WTC11 (cell line): Measurements from ENCODE around the gene TSPAN31. TPM values are rescaled to one million over a fixed set of nuclear protein-coding genes. Genes with fewer than 3 reads are reported as not detected.

Experiments
- ATAC-seq: fragments of 200-7000 bp; cut with Tn5 transposase; 2 replicates; pipeline ENCODE4 v1.10.0; 2021; ENCODE audit warnings: mild to moderate bottlenecking, moderate library complexity
- CTCF ChIA-PET: fragments of 300-600 bp; sonication (Branson Sonifier 250); formaldehyde crosslinking; loops from one replicate; lab custom pipeline; 2021; ENCODE audit warnings: antibody characterized with exemption; lab: Charles Lee
- POLR2A ChIA-PET: fragments of 350-600 bp; sonication (Branson Sonifier 250); formaldehyde crosslinking; loops from one replicate; lab custom pipeline; 2021; ENCODE audit warnings: antibody characterized with exemption; lab: Charles Lee
- DNase-seq: peaks from one replicate; pipeline ENCODE4 v3.0.0; 2021; ENCODE audit warnings: low spot score
- H3K27ac Mint-ChIP-seq: 2 replicates; pipeline ENCODE4 v1.8.0; 2021; ENCODE audit warnings: mixed read lengths
- H3K27me3 Mint-ChIP-seq: 2 replicates; pipeline ENCODE4 v1.8.0; 2021; ENCODE audit warnings: low read depth, mild to moderate bottlenecking, moderate library complexity, mixed read lengths
- H3K36me3 Mint-ChIP-seq: 2 replicates; pipeline ENCODE4 v1.8.0; 2021; ENCODE audit warnings: mixed read lengths
- H3K4me1 Mint-ChIP-seq: 2 replicates; pipeline ENCODE4 v1.8.0; 2022; ENCODE audit warnings: mixed read lengths
- H3K4me3 Mint-ChIP-seq: 2 replicates; pipeline ENCODE4 v1.8.0; 2021; ENCODE audit warnings: mild to moderate bottlenecking, moderate library complexity, mixed read lengths
- H3K9me3 Mint-ChIP-seq: 2 replicates; pipeline ENCODE4 v1.8.0; 2021; ENCODE audit warnings: mixed read lengths
- CBFB ChIP-seq: sonication (generic); formaldehyde crosslinking; IDR thresholded peaks from 2 replicates; pipeline ENCODE4 v1.8.1; 2022; ENCODE audit warnings: mild to moderate bottlenecking, low read depth, missing genetic modification reagents
- EMX1 ChIP-seq: fragments of 250-450 bp; sonication (Bioruptor Pico); IDR thresholded peaks from 2 replicates; pipeline ENCODE4 v1.8.0; 2021; ENCODE audit warnings: mild to moderate bottlenecking
- FOXJ3 ChIP-seq: sonication (generic); formaldehyde crosslinking; IDR thresholded peaks from 2 replicates; pipeline ENCODE4 v1.9.0; 2021; ENCODE audit warnings: missing genetic modification reagents, mild to moderate bottlenecking, borderline replicate concordance
- HMGA2 ChIP-seq: fragments of 250-450 bp; sonication (Bioruptor Pico); IDR thresholded peaks from 2 replicates; pipeline ENCODE4 v1.4.0; 2021; ENCODE audit warnings: mild to moderate bottlenecking, moderate library complexity
- JAZF1 ChIP-seq: fragments of 250-450 bp; sonication (Bioruptor Pico); IDR thresholded peaks from 2 replicates; pipeline ENCODE4 v1.9.0; 2021; ENCODE audit warnings: moderate library complexity, mild to moderate bottlenecking, inconsistent platforms
- MYBL2 ChIP-seq: sonication (generic); formaldehyde crosslinking; IDR thresholded peaks from 2 replicates; pipeline ENCODE4 v1.8.1; 2023; ENCODE audit warnings: mild to moderate bottlenecking, moderate library complexity, missing genetic modification reagents
- NFE2L1 ChIP-seq: sonication (generic); formaldehyde crosslinking; IDR thresholded peaks from 2 replicates; pipeline ENCODE4 v1.8.1; 2023; ENCODE audit warnings: missing genetic modification reagents
- NR3C1 ChIP-seq: sonication (generic); formaldehyde crosslinking; conservative IDR thresholded peaks from 2 replicates; pipeline ENCODE4 v1.8.1; 2023; ENCODE audit warnings: low read depth, mild to moderate bottlenecking, missing genetic modification reagents
- SOX15 ChIP-seq: fragments of 250-450 bp; sonication (Bioruptor Pico); IDR thresholded peaks from 2 replicates; pipeline ENCODE4 v1.9.0; 2021; ENCODE audit warnings: mild to moderate bottlenecking
- SP1 ChIP-seq: sonication (generic); formaldehyde crosslinking; conservative IDR thresholded peaks from 2 replicates; pipeline ENCODE4 v1.8.1; 2022; ENCODE audit warnings: missing genetic modification reagents
- ZNF219 ChIP-seq: sonication (generic); formaldehyde crosslinking; IDR thresholded peaks from 2 replicates; pipeline ENCODE4 v1.8.0; 2023; ENCODE audit warnings: missing genetic modification reagents, mild to moderate bottlenecking, borderline replicate concordance
- ZNF232 ChIP-seq: sonication (generic); formaldehyde crosslinking; IDR thresholded peaks from 2 replicates; pipeline ENCODE4 v1.8.0; 2022; ENCODE audit warnings: mild to moderate bottlenecking, missing genetic modification reagents
- ZNF416 ChIP-seq: fragments of 250-450 bp; sonication (Bioruptor Pico); IDR thresholded peaks from 2 replicates; pipeline ENCODE4 v1.9.0; 2021; ENCODE audit warnings: mild to moderate bottlenecking, inconsistent platforms
- total RNA-seq: library from RNA; stranded (reverse); gene quantifications from 3 replicates; pipeline ENCODE4 v1.2.3, GENCODE V29; 2021
- TF ChIP-seq, protein P1 (sequence below): sonication (generic); formaldehyde crosslinking; IDR thresholded peaks from 2 replicates; pipeline ENCODE4 v1.8.0; 2022; ENCODE audit warnings: missing genetic modification reagents
- TF ChIP-seq, protein P2 (sequence below): sonication (generic); formaldehyde crosslinking; IDR thresholded peaks from 2 replicates; pipeline ENCODE4 v1.8.1; 2022; ENCODE audit warnings: missing genetic modification reagents, borderline replicate concordance
- TF ChIP-seq, protein P3 (sequence below): sonication (generic); formaldehyde crosslinking; IDR thresholded peaks from 2 replicates; pipeline ENCODE4 v1.8.0; 2023; ENCODE audit warnings: missing genetic modification reagents, mild to moderate bottlenecking, borderline replicate concordance
- TF ChIP-seq, protein P4 (sequence below): sonication (generic); formaldehyde crosslinking; IDR thresholded peaks from 2 replicates; pipeline ENCODE4 v1.8.0; 2022; ENCODE audit warnings: mild to moderate bottlenecking, missing genetic modification reagents
- TF ChIP-seq, protein P5 (sequence below): sonication (generic); formaldehyde crosslinking; IDR thresholded peaks from 2 replicates; pipeline ENCODE4 v1.8.1; 2023; ENCODE audit warnings: mild to moderate bottlenecking, missing genetic modification reagents
- TF ChIP-seq, protein P6 (sequence below): sonication (generic); formaldehyde crosslinking; IDR thresholded peaks from 2 replicates; pipeline ENCODE4 v1.8.1; 2022; ENCODE audit warnings: low read depth, mild to moderate bottlenecking, moderate library complexity, missing genetic modification reagents, borderline replicate concordance
- TF ChIP-seq, protein P7 (sequence below): sonication (generic); formaldehyde crosslinking; IDR thresholded peaks from 2 replicates; pipeline ENCODE4 v1.8.1; 2023; ENCODE audit warnings: mild to moderate bottlenecking, missing genetic modification reagents, moderate library complexity

Gene TSPAN31
- total RNA-seq, 1 experiment from 2014 or later, result 9.9 TPM

DNA sequence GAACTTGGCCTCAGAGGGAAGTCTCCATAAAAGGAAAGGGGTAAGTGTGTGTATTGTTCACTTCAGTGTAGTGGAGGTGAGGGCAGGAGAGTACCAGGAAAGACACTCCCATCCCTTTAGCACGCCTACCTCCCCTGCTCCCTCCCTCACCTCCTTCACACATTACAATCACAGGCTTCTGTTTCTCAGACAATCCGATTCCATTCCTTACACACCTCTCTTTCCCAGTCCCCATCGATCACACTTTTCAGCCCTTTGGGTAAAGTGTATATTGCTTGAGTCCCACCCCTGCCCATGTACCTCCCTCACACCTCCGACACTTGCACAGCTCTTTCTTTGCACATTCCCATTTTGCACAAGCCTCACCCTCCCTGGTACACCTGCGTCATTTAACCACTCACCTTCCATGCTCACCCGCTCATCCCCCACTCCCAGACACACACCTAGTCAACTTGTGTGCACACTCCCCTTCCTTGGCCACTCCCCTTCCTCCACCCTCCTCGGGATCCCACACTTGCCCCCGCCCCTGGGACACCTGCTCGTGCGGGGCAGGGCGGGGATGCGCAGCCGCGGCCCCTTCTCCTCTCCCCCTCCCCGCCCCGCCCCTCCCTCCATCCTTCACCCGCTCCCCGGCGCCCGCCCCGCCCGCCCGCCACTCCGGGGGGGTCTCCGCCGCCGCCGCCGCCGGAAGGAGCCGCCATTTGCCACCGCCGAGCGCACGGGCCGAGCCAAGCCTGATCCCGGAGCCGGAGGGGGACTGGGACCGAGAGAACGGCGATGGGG, 9.8 kb downstream of the TSPAN31 start, which contains the start of gene MARCHF9:
MARCHF9 (plus strand) TSS at position 693 of the 783 bp plus-strand sequence. CDS start 426 bp downstream, outside the sequence.
- ATAC-seq, result peak; percentile 37
- H3K27ac Mint-ChIP-seq, result peak within 1 kb of the TSS; percentile 58
- TF ChIP-seq, protein P1, sequence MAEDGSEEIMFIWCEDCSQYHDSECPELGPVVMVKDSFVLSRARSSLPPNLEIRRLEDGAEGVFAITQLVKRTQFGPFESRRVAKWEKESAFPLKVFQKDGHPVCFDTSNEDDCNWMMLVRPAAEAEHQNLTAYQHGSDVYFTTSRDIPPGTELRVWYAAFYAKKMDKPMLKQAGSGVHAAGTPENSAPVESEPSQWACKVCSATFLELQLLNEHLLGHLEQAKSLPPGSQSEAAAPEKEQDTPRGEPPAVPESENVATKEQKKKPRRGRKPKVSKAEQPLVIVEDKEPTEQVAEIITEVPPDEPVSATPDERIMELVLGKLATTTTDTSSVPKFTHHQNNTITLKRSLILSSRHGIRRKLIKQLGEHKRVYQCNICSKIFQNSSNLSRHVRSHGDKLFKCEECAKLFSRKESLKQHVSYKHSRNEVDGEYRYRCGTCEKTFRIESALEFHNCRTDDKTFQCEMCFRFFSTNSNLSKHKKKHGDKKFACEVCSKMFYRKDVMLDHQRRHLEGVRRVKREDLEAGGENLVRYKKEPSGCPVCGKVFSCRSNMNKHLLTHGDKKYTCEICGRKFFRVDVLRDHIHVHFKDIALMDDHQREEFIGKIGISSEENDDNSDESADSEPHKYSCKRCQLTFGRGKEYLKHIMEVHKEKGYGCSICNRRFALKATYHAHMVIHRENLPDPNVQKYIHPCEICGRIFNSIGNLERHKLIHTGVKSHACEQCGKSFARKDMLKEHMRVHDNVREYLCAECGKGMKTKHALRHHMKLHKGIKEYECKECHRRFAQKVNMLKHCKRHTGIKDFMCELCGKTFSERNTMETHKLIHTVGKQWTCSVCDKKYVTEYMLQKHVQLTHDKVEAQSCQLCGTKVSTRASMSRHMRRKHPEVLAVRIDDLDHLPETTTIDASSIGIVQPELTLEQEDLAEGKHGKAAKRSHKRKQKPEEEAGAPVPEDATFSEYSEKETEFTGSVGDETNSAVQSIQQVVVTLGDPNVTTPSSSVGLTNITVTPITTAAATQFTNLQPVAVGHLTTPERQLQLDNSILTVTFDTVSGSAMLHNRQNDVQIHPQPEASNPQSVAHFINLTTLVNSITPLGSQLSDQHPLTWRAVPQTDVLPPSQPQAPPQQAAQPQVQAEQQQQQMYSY (CRISPR knock-in tag), result peak; percentile 53
- no peak for TF ChIP-seq JAZF1
- TF ChIP-seq, protein P2, sequence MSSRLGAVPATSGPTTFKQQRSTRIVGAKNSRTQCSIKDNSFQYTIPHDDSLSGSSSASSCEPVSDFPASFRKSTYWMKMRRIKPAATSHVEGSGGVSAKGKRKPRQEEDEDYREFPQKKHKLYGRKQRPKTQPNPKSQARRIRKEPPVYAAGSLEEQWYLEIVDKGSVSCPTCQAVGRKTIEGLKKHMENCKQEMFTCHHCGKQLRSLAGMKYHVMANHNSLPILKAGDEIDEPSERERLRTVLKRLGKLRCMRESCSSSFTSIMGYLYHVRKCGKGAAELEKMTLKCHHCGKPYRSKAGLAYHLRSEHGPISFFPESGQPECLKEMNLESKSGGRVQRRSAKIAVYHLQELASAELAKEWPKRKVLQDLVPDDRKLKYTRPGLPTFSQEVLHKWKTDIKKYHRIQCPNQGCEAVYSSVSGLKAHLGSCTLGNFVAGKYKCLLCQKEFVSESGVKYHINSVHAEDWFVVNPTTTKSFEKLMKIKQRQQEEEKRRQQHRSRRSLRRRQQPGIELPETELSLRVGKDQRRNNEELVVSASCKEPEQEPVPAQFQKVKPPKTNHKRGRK (CRISPR knock-in tag), result no peak
- no peak for TF ChIP-seq ZNF416 (CRISPR knock-in tag)
- TF ChIP-seq CBFB, result no peak
- no peak for TF ChIP-seq SOX15
- TF ChIP-seq ZNF232 (CRISPR knock-in tag), result no peak
- TF ChIP-seq, protein P3, sequence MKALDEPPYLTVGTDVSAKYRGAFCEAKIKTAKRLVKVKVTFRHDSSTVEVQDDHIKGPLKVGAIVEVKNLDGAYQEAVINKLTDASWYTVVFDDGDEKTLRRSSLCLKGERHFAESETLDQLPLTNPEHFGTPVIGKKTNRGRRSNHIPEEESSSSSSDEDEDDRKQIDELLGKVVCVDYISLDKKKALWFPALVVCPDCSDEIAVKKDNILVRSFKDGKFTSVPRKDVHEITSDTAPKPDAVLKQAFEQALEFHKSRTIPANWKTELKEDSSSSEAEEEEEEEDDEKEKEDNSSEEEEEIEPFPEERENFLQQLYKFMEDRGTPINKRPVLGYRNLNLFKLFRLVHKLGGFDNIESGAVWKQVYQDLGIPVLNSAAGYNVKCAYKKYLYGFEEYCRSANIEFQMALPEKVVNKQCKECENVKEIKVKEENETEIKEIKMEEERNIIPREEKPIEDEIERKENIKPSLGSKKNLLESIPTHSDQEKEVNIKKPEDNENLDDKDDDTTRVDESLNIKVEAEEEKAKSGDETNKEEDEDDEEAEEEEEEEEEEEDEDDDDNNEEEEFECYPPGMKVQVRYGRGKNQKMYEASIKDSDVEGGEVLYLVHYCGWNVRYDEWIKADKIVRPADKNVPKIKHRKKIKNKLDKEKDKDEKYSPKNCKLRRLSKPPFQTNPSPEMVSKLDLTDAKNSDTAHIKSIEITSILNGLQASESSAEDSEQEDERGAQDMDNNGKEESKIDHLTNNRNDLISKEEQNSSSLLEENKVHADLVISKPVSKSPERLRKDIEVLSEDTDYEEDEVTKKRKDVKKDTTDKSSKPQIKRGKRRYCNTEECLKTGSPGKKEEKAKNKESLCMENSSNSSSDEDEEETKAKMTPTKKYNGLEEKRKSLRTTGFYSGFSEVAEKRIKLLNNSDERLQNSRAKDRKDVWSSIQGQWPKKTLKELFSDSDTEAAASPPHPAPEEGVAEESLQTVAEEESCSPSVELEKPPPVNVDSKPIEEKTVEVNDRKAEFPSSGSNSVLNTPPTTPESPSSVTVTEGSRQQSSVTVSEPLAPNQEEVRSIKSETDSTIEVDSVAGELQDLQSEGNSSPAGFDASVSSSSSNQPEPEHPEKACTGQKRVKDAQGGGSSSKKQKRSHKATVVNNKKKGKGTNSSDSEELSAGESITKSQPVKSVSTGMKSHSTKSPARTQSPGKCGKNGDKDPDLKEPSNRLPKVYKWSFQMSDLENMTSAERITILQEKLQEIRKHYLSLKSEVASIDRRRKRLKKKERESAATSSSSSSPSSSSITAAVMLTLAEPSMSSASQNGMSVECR, result no peak
- TF ChIP-seq ZNF219, result no peak
- no peak for TF ChIP-seq NR3C1
- TF ChIP-seq, protein P4, sequence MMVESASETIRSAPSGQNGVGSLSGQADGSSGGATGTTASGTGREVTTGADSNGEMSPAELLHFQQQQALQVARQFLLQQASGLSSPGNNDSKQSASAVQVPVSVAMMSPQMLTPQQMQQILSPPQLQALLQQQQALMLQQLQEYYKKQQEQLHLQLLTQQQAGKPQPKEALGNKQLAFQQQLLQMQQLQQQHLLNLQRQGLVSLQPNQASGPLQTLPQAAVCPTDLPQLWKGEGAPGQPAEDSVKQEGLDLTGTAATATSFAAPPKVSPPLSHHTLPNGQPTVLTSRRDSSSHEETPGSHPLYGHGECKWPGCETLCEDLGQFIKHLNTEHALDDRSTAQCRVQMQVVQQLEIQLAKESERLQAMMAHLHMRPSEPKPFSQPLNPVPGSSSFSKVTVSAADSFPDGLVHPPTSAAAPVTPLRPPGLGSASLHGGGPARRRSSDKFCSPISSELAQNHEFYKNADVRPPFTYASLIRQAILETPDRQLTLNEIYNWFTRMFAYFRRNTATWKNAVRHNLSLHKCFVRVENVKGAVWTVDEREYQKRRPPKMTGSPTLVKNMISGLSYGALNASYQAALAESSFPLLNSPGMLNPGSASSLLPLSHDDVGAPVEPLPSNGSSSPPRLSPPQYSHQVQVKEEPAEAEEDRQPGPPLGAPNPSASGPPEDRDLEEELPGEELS, result no peak
- no peak for TF ChIP-seq FOXJ3 (CRISPR knock-in tag)
- TF ChIP-seq, protein P5, sequence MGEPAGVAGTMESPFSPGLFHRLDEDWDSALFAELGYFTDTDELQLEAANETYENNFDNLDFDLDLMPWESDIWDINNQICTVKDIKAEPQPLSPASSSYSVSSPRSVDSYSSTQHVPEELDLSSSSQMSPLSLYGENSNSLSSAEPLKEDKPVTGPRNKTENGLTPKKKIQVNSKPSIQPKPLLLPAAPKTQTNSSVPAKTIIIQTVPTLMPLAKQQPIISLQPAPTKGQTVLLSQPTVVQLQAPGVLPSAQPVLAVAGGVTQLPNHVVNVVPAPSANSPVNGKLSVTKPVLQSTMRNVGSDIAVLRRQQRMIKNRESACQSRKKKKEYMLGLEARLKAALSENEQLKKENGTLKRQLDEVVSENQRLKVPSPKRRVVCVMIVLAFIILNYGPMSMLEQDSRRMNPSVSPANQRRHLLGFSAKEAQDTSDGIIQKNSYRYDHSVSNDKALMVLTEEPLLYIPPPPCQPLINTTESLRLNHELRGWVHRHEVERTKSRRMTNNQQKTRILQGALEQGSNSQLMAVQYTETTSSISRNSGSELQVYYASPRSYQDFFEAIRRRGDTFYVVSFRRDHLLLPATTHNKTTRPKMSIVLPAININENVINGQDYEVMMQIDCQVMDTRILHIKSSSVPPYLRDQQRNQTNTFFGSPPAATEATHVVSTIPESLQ, result no peak
- no peak for TF ChIP-seq HMGA2 (CRISPR knock-in tag)
- TF ChIP-seq NFE2L1 (CRISPR knock-in tag), result no peak
- peak; percentile 32; the same call in 1 of the 2 replicates for TF ChIP-seq SP1 (CRISPR knock-in tag)
- TF ChIP-seq, protein P6, sequence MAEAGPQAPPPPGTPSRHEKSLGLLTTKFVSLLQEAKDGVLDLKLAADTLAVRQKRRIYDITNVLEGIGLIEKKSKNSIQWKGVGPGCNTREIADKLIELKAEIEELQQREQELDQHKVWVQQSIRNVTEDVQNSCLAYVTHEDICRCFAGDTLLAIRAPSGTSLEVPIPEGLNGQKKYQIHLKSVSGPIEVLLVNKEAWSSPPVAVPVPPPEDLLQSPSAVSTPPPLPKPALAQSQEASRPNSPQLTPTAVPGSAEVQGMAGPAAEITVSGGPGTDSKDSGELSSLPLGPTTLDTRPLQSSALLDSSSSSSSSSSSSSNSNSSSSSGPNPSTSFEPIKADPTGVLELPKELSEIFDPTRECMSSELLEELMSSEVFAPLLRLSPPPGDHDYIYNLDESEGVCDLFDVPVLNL (CRISPR knock-in tag), result no peak
- no peak for TF ChIP-seq EMX1
- TF ChIP-seq MYBL2 (CRISPR knock-in tag), result no peak
- TF ChIP-seq, protein P7, sequence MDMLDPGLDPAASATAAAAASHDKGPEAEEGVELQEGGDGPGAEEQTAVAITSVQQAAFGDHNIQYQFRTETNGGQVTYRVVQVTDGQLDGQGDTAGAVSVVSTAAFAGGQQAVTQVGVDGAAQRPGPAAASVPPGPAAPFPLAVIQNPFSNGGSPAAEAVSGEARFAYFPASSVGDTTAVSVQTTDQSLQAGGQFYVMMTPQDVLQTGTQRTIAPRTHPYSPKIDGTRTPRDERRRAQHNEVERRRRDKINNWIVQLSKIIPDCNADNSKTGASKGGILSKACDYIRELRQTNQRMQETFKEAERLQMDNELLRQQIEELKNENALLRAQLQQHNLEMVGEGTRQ, result peak; percentile 45; the same call in 1 of the 2 replicates

More for the DNA sequence above, 9.8 kb downstream of the TSPAN31 start, which contains the start of gene MARCHF9:
- no peaks in the 10 kb centered on the region for H3K9me3 Mint-ChIP-seq
- ChIA-PET CTCF (interaction anchor here (1.0 kb wide), 1 partner anchor 13 kb away, joined by 4 read pairs; the partner anchor contains the start of gene CYP27B1), POLR2A (no interaction called here)
- H3K4me3 Mint-ChIP-seq, result peak within 1 kb of the TSS; percentile 89
- peaks cover 48% of the 10 kb centered on the region for H3K4me1 Mint-ChIP-seq
- H3K36me3 Mint-ChIP-seq, result peaks cover 16% of the 10 kb centered on the region
- DNase-seq, result peak; percentile 77
- peaks cover 63% of the 10 kb centered on the region for H3K27me3 Mint-ChIP-seq
